ENCODE results near the gene RIOX2.

The RIOX2 gene

GRCh38 chr3:97967966-97968365, 4.3 kb downstream of the RIOX2 start:
- TF ChIP-seq POLR2AphosphoS5 (IDR thresholded peaks at IDR 0.05; ENCODE audit: low read depth, low read length): no peak
- TF ChIP-seq REST (IDR thresholded peaks at IDR 0.05; ENCODE audit: insufficient read depth in 1 of 2, low read depth in 2 of 2, low read length in 2 of 2): no peak
- TF ChIP-seq FOXP2 (optimal IDR thresholded peaks at IDR 0.05; ENCODE audit: borderline replicate concordance, extremely low read depth, extremely low read length, insufficient read depth): no peak
- TF ChIP-seq TAF1 (IDR thresholded peaks at IDR 0.05; ENCODE audit: borderline replicate concordance, insufficient read depth, low read length): no peak
- no peak for TF ChIP-seq SIN3A (IDR thresholded peaks at IDR 0.05; ENCODE audit: borderline replicate concordance, insufficient read depth, low read length)

DNA sequence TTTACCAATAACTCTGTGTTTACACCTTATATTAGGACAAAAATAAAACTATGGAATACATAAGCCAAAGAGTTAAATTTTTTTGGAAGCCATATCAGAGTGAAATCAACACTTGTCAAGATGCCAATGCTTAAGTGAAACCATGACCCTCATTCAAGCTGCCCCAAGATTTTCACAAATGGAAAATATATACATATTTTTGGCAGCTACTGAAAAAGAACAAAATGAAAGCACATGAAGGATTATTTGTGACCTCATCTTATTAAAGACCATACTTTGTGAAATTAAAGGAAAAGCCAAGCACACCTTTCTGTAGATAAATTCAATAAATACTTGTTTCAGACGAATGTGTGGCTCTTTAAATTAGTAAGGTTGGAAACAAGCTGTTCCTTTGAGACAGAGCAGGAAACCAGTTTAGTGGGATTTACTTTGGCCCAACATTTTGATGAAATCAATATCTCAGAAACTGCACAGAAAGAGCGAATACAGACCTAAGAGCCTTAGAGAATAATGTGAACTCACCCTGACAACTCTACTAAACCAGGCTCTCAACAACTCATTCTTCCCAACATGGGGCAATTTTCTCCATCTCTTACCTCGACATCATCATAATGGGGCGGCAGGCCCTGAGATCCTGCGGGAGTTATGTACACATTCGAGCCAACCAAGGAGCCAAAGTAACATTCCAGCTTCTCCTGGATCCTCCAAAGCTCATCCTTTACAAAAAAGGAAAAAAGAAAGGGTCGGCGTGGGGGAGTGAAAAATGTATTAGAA, 11.1 kb downstream of the RIOX2 start:
- TF ChIP-seq TAF1 (IDR thresholded peaks at IDR 0.05; ENCODE audit: borderline replicate concordance, insufficient read depth, low read length): no peak
- TF ChIP-seq REST (IDR thresholded peaks at IDR 0.05; ENCODE audit: insufficient read depth in 1 of 2, low read depth in 2 of 2, low read length in 2 of 2): no peak
- no peak for TF ChIP-seq POLR2AphosphoS5 (IDR thresholded peaks at IDR 0.05; ENCODE audit: low read depth, low read length)
- TF ChIP-seq SIN3A (IDR thresholded peaks at IDR 0.05; ENCODE audit: borderline replicate concordance, insufficient read depth, low read length): no peak
- no peak for TF ChIP-seq FOXP2 (optimal IDR thresholded peaks at IDR 0.05; ENCODE audit: borderline replicate concordance, extremely low read depth, extremely low read length, insufficient read depth)

GRCh38 chr3:97960551-97960950, 11.7 kb downstream of the RIOX2 start:
- TF ChIP-seq FOXP2 (optimal IDR thresholded peaks at IDR 0.05; ENCODE audit: borderline replicate concordance, extremely low read depth, extremely low read length, insufficient read depth): no peak
- TF ChIP-seq TAF1 (IDR thresholded peaks at IDR 0.05; ENCODE audit: borderline replicate concordance, insufficient read depth, low read length): no peak
- no peak for TF ChIP-seq POLR2AphosphoS5 (IDR thresholded peaks at IDR 0.05; ENCODE audit: low read depth, low read length)
- no peak for TF ChIP-seq SIN3A (IDR thresholded peaks at IDR 0.05; ENCODE audit: borderline replicate concordance, insufficient read depth, low read length)
- no peak for TF ChIP-seq REST (IDR thresholded peaks at IDR 0.05; ENCODE audit: insufficient read depth in 1 of 2, low read depth in 2 of 2, low read length in 2 of 2)

DNA sequence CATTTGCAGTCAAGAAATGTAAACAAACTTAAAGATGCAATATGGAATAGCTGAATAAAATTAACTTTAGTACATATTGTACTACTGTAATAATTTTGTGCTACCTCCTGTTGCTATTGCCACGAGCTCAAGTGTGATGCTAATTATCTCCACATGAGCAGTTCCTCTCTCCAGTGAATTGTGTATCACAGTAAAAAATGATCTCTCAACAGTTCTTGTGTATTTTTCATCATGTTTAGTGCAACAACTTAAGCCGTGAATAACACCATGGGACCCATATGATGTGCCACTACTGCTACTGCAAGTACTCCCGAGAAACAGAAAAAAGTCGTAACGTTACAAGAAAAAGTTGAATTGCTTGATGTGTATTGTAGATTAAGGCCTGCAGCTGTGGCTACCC, 12.4 kb downstream of the RIOX2 start:
- TF ChIP-seq FOXP2 (optimal IDR thresholded peaks at IDR 0.05; ENCODE audit: borderline replicate concordance, extremely low read depth, extremely low read length, insufficient read depth) (no peak), POLR2AphosphoS5 (IDR thresholded peaks at IDR 0.05; ENCODE audit: low read depth, low read length) (no peak), SIN3A (IDR thresholded peaks at IDR 0.05; ENCODE audit: borderline replicate concordance, insufficient read depth, low read length) (no peak), TAF1 (IDR thresholded peaks at IDR 0.05; ENCODE audit: borderline replicate concordance, insufficient read depth, low read length) (no peak), REST (IDR thresholded peaks at IDR 0.05; ENCODE audit: insufficient read depth in 1 of 2, low read depth in 2 of 2, low read length in 2 of 2) (no peak)

All from PFSK-1 (cell line).